HG03064 (cell line): Measurements from ENCODE around the gene SMAD3.

Experiments used
- ATAC-seq: cut with Tn5 transposase; IDR thresholded peaks from one replicate; pipeline ENCODE4 v1.9.1; 2021; ENCODE audit warnings: low read depth; ENCODE audit not compliant: unreplicated experiment

SMAD3 gene

GRCh38 chr15:67156834-67157233 lies 91.4 kb downstream of the SMAD3 start:
- no peak for ATAC-seq

- ATAC-seq: no peak
These were observed 92.3 kb downstream of the SMAD3 start for GRCh38 chr15:67157521-67158252.

GRCh38 chr15:67158367-67158766 lies 93.0 kb downstream of the SMAD3 start:
- ATAC-seq: no peak

- no peak for ATAC-seq
These were observed 96.0 kb downstream of the SMAD3 start for GRCh38 chr15:67161412-67161811.

- no peak for ATAC-seq
These were observed 96.5 kb downstream of the SMAD3 start for GRCh38 chr15:67161881-67162280.

GRCh38 chr15:67163180-67163579 lies 97.8 kb downstream of the SMAD3 start:
- no peak for ATAC-seq

- ATAC-seq: no peak
These were observed 99.0 kb downstream of the SMAD3 start for GRCh38 chr15:67164401-67164791.

- ATAC-seq: no peak
These were observed 99.4 kb downstream of the SMAD3 start for GRCh38 chr15:67164811-67165253.

GRCh38 chr15:67165254-67166253 lies 100.2 kb downstream of the SMAD3 start:
- ATAC-seq: no peak

GRCh38 chr15:67166280-67167009 lies 101.0 kb downstream of the SMAD3 start:
- no peak for ATAC-seq

- no peak for ATAC-seq
These were observed 101.7 kb downstream of the SMAD3 start for GRCh38 chr15:67167091-67167490.

GRCh38 chr15:67168694-67169093 lies 103.3 kb downstream of the SMAD3 start:
- no peak for ATAC-seq

- no peak for ATAC-seq
These were observed 104.9 kb downstream of the SMAD3 start for GRCh38 chr15:67170143-67170925.

- no peak for ATAC-seq
These were observed 106.1 kb downstream of the SMAD3 start for GRCh38 chr15:67171471-67171870.

GRCh38 chr15:67172172-67172571 lies 106.8 kb downstream of the SMAD3 start:
- ATAC-seq: no peak

GRCh38 chr15:67173005-67173404 lies 107.6 kb downstream of the SMAD3 start:
- ATAC-seq: no peak

- ATAC-seq: no peak
These were observed 108.4 kb downstream of the SMAD3 start for GRCh38 chr15:67173786-67174185.

GRCh38 chr15:67174446-67174845 lies 109.0 kb downstream of the SMAD3 start:
- ATAC-seq: no peak

- no peak for ATAC-seq
These were observed 109.6 kb downstream of the SMAD3 start for GRCh38 chr15:67174864-67175573.
